Mesangial cell (primary cell): ENCODE results near the gene UQCC2. TPM values are rescaled to one million over a fixed set of nuclear protein-coding genes. Genes with fewer than 3 reads are reported as not detected.

Source experiments
- total RNA-seq: library from RNA; depleted of rRNA; stranded (reverse); fragments of >200 nt; gene quantifications from 2 replicates; pipeline ENCODE4 v1.2.3, GENCODE V29; 2015

The UQCC2 gene
- 26.7 and 50.4 TPM in 2 replicates for total RNA-seq

DNA sequence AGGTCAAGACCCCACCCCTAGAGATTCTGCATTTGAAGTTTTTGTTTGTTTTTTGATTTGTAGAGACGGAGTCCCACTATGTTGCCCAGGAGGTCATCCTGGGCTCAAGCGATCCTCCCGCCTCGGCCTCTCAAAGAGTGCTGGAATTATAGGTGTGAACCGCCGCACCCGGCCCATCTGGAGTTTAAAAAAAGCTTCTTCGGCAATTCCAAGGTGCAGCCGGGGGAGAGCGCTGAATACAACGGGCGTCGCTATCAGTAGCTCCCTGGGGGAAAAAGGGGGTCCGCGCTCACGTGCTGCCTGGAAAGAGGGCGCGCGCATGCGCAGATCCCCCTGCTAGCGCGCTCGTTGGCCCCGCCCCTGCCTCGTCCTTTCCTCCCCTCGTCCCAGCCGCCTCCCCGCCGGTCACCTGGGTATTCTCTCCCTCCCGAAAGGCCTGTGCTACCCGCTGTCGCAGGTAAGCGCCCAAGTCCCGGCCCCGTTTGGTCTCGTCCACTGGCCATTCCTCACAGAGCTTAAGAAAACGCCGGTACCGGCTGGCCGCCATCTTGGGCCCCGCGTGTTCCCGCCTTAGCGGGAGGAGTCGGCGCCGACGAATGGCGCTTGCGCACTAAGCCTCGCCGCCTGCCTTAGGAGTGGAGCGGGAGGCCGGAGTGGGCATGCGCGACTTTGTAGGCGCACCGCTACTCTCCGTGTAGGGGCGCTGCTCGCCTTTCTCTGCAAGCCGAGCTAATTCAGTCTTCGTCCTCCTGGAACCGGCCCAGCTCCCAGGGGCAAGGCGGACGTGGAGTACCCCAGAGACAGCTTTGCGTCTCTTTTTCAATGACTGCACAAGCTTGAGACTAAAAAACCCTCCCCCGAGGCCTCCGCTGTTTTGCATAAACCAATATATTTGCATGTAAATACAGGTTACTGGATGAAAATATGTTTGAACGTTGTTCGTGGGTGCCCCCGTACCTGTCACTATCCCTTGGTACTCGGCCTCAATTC is at the start of gene UQCC2:
Gene UQCC2 (minus strand): TSS at position 561 of the 990 bp plus-strand sequence. CDS start 14 bp downstream, at position 547.

DNA sequence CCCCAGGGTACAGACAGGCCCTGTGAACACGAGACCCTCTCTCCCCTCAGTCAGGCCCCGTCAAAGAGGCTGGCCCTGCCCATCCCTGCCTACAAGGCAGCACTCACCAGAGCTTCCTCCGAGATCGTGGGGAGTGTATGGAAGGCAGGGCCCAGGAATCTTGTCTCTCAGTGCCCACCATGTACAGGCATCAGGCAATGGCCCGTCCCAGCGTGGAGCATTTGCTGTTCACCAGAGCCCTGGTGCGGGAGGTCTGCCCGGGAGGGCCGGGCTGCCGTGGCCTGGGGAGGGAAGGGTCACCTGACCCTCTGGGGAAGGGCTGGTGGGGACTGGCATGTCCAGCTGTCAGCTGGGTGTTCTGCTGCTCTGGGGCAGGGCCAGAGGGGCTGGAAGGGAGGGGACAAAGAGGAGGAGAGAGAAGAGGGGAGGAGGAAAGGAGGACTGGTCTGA is 35.2 kb upstream of the UQCC2 start, which contains the start of gene IP6K3:
Gene IP6K3 (minus strand): TSS at position 255 of the 450 bp plus-strand sequence. CDS start 11,429 bp downstream, outside the sequence.

Other genes with a start within 250 kb of the UQCC2 start
- 20.8 and 25.3 TPM in 2 replicates for gene BAK1, start 131.4 kb downstream of the UQCC2 start, total RNA-seq
- gene ITPR3, start 90.4 kb downstream of the UQCC2 start, total RNA-seq = 72.2 and 91.1 TPM in 2 replicates
- gene IP6K3, start 35.2 kb upstream of the UQCC2 start, total RNA-seq = 0.98 and 8.2 TPM in 2 replicates
- 48.2 and 59.3 TPM in 2 replicates for gene LEMD2, start 77.4 kb upstream of the UQCC2 start, total RNA-seq
- gene MLN, start 92.3 kb upstream of the UQCC2 start, total RNA-seq = not detected in 2 replicates